Esophagus muscularis mucosa (tissue), 4 donors: Measurements from ENCODE around the gene PIK3R5.

ENCODE experiments used
- CTCF ChIP-seq, 3 experiments: fragments of 200-600 bp in 2 of 3; fragments of 450-650 bp in 1 of 3; sonication (generic) in 2 of 3; IDR thresholded peaks; one replicate each; pipeline ENCODE4 v1.5.1; 2017 to 2019; ENCODE audit warnings: antibody characterized with exemption in 3 of 3, mild to moderate bottlenecking in 2 of 3, moderate library complexity in 1 of 3
- EP300 ChIP-seq: sonication (generic); formaldehyde crosslinking; IDR thresholded peaks from one replicate; pipeline ENCODE4 v1.6.1; 2017; ENCODE audit warnings: antibody characterized with exemption
- POLR2A ChIP-seq: fragments of 450-650 bp; IDR thresholded peaks from one replicate; pipeline ENCODE4 v1.6.1; 2017; ENCODE audit warnings: antibody characterized with exemption, moderate library complexity, mild to moderate bottlenecking, low read depth
- POLR2AphosphoS5 ChIP-seq, 2 donors: sonication (generic); formaldehyde crosslinking; IDR thresholded peaks; one replicate each; pipeline ENCODE4 v1.6.1; 2017; ENCODE audit warnings: antibody characterized with exemption in 2 of 2

GRCh38 chr17:8963647-8964258 lies 1.8 kb downstream of the PIK3R5 start:
- TF ChIP-seq EP300 (no peak), CTCF (IDR thresholded peaks at IDR 0.05) (no peak), POLR2A (no peak), POLR2AphosphoS5 (IDR thresholded peaks at IDR 0.05) (no peak)
